DND-41 (cell line): Measurements from ENCODE around the gene GALR2.

ENCODE experiments used
- EZH2 ChIP-seq: IDR thresholded peaks from 3 replicates; pipeline ENCODE4 v1.6.1; 2012; ENCODE audit warnings: borderline replicate concordance, low read depth, mild to moderate bottlenecking, moderate library complexity, low read length, inconsistent platforms; ENCODE audit not compliant: severe bottlenecking
- TF ChIP-seq, protein P1 (sequence below): IDR thresholded peaks from 2 replicates; pipeline ENCODE4 v1.5.1; 2012; ENCODE audit warnings: borderline replicate concordance, low read length, moderate library complexity, mild to moderate bottlenecking; ENCODE audit not compliant: poor library complexity, severe bottlenecking; ENCODE audit errors: extremely low read depth

DNA sequence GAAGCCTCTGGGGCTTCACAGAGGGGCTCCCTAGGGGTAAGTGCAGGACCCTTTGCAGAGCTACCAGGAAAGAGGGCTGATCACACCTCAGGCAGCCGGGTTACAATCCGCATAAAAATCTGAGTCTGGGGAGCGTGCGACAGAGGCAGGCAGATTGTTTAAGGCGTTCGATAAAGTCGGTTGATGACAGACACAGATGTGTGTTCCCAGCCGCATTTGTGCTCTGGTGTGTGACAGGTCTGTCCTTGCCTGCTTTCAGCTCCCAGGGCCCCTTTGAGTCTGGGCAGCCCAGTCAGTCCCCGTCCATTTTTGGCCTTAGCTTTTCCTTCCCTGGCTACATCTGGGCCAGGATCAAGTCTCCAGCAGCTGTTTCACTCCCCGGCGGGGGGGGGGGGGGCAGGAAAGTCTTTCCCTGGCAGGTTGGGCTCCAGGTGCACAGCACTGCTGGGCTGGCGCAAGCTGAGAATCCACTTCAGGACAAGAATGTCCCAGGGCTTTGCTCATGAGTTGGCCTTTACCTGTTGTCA, 3.1 kb downstream of the GALR2 start:
- TF ChIP-seq, protein P1, sequence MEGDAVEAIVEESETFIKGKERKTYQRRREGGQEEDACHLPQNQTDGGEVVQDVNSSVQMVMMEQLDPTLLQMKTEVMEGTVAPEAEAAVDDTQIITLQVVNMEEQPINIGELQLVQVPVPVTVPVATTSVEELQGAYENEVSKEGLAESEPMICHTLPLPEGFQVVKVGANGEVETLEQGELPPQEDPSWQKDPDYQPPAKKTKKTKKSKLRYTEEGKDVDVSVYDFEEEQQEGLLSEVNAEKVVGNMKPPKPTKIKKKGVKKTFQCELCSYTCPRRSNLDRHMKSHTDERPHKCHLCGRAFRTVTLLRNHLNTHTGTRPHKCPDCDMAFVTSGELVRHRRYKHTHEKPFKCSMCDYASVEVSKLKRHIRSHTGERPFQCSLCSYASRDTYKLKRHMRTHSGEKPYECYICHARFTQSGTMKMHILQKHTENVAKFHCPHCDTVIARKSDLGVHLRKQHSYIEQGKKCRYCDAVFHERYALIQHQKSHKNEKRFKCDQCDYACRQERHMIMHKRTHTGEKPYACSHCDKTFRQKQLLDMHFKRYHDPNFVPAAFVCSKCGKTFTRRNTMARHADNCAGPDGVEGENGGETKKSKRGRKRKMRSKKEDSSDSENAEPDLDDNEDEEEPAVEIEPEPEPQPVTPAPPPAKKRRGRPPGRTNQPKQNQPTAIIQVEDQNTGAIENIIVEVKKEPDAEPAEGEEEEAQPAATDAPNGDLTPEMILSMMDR = no peak
- no peak for TF ChIP-seq EZH2
